GM21367 (cell line): ENCODE data around the gene MYNN.
"Not testable (repeated sequence)": the region's sequence is repeated elsewhere in the genome, so short reads cannot be mapped to it uniquely, and the experiment has no call there.

Experiments used
- ATAC-seq: cut with Tn5 transposase; IDR thresholded peaks from one replicate; pipeline ENCODE4 v1.9.1; 2021; ENCODE audit not compliant: unreplicated experiment

The MYNN gene

GRCh38 chr3:169772897-169773816 lies at the start of gene MYNN:
Gene MYNN, plus strand, starts transcription at chr3:169773396. Its CDS starts 900 bp downstream, at chr3:169774296.
- ATAC-seq, result peak; percentile 84

GRCh38 chr3:169731857-169732256 lies 41.3 kb upstream of the MYNN start:
- ATAC-seq, result not testable (repeated sequence)

GRCh38 chr3:169739067-169739466 lies 34.1 kb upstream of the MYNN start:
- ATAC-seq, result no peak

- no peak for ATAC-seq
Measured at GRCh38 chr3:169744366-169745054, 28.7 kb upstream of the MYNN start.

GRCh38 chr3:169746924-169747323 lies 26.3 kb upstream of the MYNN start:
- ATAC-seq, result no peak

- no peak for ATAC-seq
Measured at GRCh38 chr3:169748670-169749069, 24.5 kb upstream of the MYNN start.

GRCh38 chr3:169750665-169751064 lies 22.5 kb upstream of the MYNN start:
- no peak for ATAC-seq

- no peak for ATAC-seq
Measured at GRCh38 chr3:169751875-169752274, 21.3 kb upstream of the MYNN start.

- no peak for ATAC-seq
Measured at GRCh38 chr3:169754711-169755110, 18.5 kb upstream of the MYNN start.

- no peak for ATAC-seq
Measured at GRCh38 chr3:169755488-169755887, 17.7 kb upstream of the MYNN start.

GRCh38 chr3:169758359-169758994 lies 14.7 kb upstream of the MYNN start:
- ATAC-seq, result no peak

GRCh38 chr3:169759256-169759655 lies 13.9 kb upstream of the MYNN start:
- ATAC-seq, result peak; percentile 33

GRCh38 chr3:169760479-169760878 lies 12.7 kb upstream of the MYNN start:
- ATAC-seq, result no peak

GRCh38 chr3:169764312-169764881 lies 8.8 kb upstream of the MYNN start:
- peak; percentile 35 for ATAC-seq

- ATAC-seq, result peak; percentile 62
Measured at GRCh38 chr3:169764882-169765612, 8.1 kb upstream of the MYNN start, which contains the start of gene TERC. Gene TERC, minus strand, starts transcription at chr3:169765060.

GRCh38 chr3:169769287-169770181 lies 3.7 kb upstream of the MYNN start, which contains the start of gene ACTRT3:
Gene ACTRT3, minus strand, starts transcription at chr3:169769561. Its CDS starts 41 bp downstream, at chr3:169769520.
- peak; percentile 27 for ATAC-seq

GRCh38 chr3:169771497-169772304 lies 1.5 kb upstream of the MYNN start:
- no peak for ATAC-seq

GRCh38 chr3:169772305-169772896 lies 795 bp upstream of the MYNN start:
- ATAC-seq, result peak; percentile 8
